HepG2 (cell line): ENCODE data around the gene TMEM53. TPM values are rescaled to one million over a fixed set of nuclear protein-coding genes. Genes with fewer than 3 reads are reported as not detected.

Experiments used
- CBX1 ChIP-seq: IDR thresholded peaks from one replicate; pipeline ENCODE4 v1.6.1; 2016; ENCODE audit warnings: antibody characterized with exemption, low read depth
- HOXD1 ChIP-seq: sonication (generic); formaldehyde crosslinking; IDR thresholded peaks from 2 replicates; pipeline ENCODE4 v1.5.0; 2020; ENCODE audit warnings: missing genetic modification reagents
- KDM4B ChIP-seq: sonication (generic); formaldehyde crosslinking; IDR thresholded peaks from 2 replicates; pipeline ENCODE4 v1.4.0; 2020; ENCODE audit warnings: missing genetic modification reagents
- POLR2AphosphoS5 ChIP-seq: IDR thresholded peaks from 2 replicates; pipeline ENCODE4 v1.6.1; 2012; ENCODE audit warnings: low read depth, low read length
- RXRA ChIP-seq: sonication (generic); formaldehyde crosslinking; IDR thresholded peaks from 2 replicates; pipeline ENCODE4 v1.5.1; 2020; ENCODE audit warnings: missing genetic modification reagents
- ZEB1 ChIP-seq: IDR thresholded peaks from 2 replicates; pipeline ENCODE4 v1.6.1; 2012; ENCODE audit warnings: mild to moderate bottlenecking, low read depth, inconsistent platforms; ENCODE audit not compliant: insufficient replicate concordance
- ZNF24 ChIP-seq: fragments of 450-650 bp; IDR thresholded peaks from 2 replicates; pipeline ENCODE4 v1.6.1; 2017; ENCODE audit warnings: antibody characterized with exemption, mild to moderate bottlenecking
- ZNF605 ChIP-seq: sonication (generic); formaldehyde crosslinking; IDR thresholded peaks from 2 replicates; pipeline ENCODE4 v1.8.0; 2022; ENCODE audit warnings: mild to moderate bottlenecking, missing genetic modification reagents
- ZNF660 ChIP-seq: sonication (generic); formaldehyde crosslinking; IDR thresholded peaks from 2 replicates; pipeline ENCODE4 v1.5.1; 2020; ENCODE audit warnings: mild to moderate bottlenecking, low read depth, missing genetic modification reagents, borderline replicate concordance
- polyA plus RNA-seq, 8 experiments: library from polyadenylated mRNA; depleted of rRNA in 3 of 8; stranded (reverse) in 7 of 8; unstranded in 1 of 8; fragments of >200 nt; fragmentation: Illumina TruSeq in 4 of 8; extraction: Trizol in 4 of 8; gene quantifications; 2 replicates each; pipeline versions ENCODE4 v1.2.1 to v1.2.3, GENCODE V29; 2011 to 2016; ENCODE audit warnings: low read depth in 4 of 8, missing spikeins in 1 of 8, mixed read lengths in 1 of 8; ENCODE audit not compliant: insufficient read depth in 1 of 8
- total RNA-seq, 5 experiments: library from RNA; depleted of rRNA; stranded (reverse); fragments of >200 nt; fragmentation: Illumina TruSeq; extraction: Trizol; gene quantifications; 2 replicates each; pipeline ENCODE4 v1.2.3, GENCODE V29; 2016; ENCODE audit warnings: low read depth in 1 of 5
- TF ChIP-seq, protein P1 (sequence below): sonication (generic); formaldehyde crosslinking; IDR thresholded peaks from 2 replicates; pipeline ENCODE4 v1.8.0; 2022; ENCODE audit warnings: mild to moderate bottlenecking, missing genetic modification reagents, borderline replicate concordance
- TF ChIP-seq, protein P2 (sequence below): sonication (generic); formaldehyde crosslinking; IDR thresholded peaks from 2 replicates; pipeline ENCODE4 v1.5.0; 2020; ENCODE audit warnings: mild to moderate bottlenecking, missing genetic modification reagents
- TF ChIP-seq, protein P3 (sequence below): sonication (generic); formaldehyde crosslinking; IDR thresholded peaks from 2 replicates; pipeline ENCODE4 v1.5.0; 2020; ENCODE audit warnings: mild to moderate bottlenecking, missing genetic modification reagents
- TF ChIP-seq, protein P4 (sequence below): sonication (generic); formaldehyde crosslinking; IDR thresholded peaks from 2 replicates; pipeline ENCODE4 v1.9.0; 2021; ENCODE audit warnings: missing genetic modification reagents, mild to moderate bottlenecking, borderline replicate concordance
- TF ChIP-seq, protein P5 (sequence below), 2 experiments: IDR thresholded peaks; 2 replicates each; pipeline ENCODE4 v1.6.1; 2011 to 2012; ENCODE audit warnings: low read length in 2 of 2, borderline replicate concordance in 1 of 2, low read depth in 1 of 2, mild to moderate bottlenecking in 1 of 2, moderate library complexity in 1 of 2

Gene TMEM53
- total and polyA plus RNA-seq, 2 of the 13 experiments (the other 11 are each of a cell fraction or from before 2014, with no cell fraction given): 12.6 to 20.2 TPM

DNA sequence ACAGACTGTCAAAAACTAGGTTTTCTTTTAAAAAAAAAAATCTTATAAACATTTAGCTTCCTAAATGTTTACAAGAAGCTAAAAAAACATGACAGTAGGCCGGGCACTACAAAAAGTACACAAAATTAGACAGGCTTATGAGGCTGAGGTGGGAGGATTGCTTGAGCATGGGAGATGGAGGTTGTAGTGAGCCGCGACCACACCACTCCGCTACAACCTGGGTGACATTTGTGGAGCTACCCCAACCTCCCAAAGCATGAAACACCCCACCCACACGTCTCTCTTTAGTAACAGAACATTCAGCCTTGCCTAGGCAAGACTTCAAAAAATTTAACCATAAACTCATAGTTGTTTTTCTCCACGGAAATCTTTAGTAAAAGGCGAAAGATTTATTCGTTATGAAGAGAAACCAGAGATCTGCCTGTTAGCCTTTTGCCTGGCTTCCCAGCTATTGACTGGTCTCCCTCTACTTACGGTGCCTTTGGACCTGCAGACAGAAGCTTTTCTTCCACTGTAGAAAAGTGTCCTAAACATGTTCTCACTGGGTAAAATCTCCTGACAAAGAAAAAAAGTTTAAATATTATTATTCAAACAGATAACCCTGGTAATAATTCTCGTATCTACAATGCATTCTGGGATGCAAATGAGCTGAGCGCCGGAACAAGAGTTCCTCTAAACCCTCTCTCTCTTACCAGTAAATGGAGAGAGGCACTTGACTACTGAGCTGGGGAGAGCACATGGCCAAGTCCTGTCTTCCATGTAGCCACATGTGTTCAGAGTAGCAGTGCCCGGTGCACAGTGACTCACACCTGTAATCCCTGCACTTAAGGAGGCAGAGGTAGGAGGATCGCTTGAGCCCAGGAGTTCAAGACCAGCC, 47.4 kb upstream of the TMEM53 start (continued):
- TF ChIP-seq, protein P1, sequence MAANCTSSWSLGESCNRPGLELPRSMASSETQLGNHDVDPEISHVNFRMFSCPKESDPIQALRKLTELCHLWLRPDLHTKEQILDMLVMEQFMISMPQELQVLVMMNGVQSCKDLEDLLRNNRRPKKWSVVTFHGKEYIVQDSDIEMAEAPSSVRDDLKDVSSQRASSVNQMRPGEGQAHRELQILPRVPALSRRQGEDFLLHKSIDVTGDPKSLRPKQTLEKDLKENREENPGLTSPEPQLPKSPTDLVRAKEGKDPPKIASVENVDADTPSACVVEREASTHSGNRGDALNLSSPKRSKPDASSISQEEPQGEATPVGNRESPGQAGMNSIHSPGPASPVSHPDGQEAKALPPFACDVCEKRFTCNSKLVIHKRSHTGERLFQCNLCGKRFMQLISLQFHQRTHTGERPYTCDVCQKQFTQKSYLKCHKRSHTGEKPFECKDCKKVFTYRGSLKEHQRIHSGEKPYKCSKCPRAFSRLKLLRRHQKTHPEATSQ (CRISPR knock-in tag): no peak; the same call in none of the 2 replicates
- TF ChIP-seq, protein P2, sequence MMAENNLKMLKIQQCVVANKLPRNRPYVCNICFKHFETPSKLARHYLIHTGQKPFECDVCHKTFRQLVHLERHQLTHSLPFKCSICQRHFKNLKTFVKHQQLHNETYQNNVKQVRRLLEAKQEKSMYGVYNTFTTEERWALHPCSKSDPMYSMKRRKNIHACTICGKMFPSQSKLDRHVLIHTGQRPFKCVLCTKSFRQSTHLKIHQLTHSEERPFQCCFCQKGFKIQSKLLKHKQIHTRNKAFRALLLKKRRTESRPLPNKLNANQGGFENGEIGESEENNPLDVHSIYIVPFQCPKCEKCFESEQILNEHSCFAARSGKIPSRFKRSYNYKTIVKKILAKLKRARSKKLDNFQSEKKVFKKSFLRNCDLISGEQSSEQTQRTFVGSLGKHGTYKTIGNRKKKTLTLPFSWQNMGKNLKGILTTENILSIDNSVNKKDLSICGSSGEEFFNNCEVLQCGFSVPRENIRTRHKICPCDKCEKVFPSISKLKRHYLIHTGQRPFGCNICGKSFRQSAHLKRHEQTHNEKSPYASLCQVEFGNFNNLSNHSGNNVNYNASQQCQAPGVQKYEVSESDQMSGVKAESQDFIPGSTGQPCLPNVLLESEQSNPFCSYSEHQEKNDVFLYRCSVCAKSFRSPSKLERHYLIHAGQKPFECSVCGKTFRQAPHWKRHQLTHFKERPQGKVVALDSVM: peak; percentile 81
- TF ChIP-seq, protein P3, sequence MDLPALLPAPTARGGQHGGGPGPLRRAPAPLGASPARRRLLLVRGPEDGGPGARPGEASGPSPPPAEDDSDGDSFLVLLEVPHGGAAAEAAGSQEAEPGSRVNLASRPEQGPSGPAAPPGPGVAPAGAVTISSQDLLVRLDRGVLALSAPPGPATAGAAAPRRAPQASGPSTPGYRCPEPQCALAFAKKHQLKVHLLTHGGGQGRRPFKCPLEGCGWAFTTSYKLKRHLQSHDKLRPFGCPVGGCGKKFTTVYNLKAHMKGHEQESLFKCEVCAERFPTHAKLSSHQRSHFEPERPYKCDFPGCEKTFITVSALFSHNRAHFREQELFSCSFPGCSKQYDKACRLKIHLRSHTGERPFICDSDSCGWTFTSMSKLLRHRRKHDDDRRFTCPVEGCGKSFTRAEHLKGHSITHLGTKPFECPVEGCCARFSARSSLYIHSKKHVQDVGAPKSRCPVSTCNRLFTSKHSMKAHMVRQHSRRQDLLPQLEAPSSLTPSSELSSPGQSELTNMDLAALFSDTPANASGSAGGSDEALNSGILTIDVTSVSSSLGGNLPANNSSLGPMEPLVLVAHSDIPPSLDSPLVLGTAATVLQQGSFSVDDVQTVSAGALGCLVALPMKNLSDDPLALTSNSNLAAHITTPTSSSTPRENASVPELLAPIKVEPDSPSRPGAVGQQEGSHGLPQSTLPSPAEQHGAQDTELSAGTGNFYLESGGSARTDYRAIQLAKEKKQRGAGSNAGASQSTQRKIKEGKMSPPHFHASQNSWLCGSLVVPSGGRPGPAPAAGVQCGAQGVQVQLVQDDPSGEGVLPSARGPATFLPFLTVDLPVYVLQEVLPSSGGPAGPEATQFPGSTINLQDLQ (CRISPR knock-in tag): no peak; the same call in 1 of the 2 replicates
- peak; percentile 23; the same call in 1 of the 2 replicates for TF ChIP-seq HOXD1
- peak; percentile 94 for TF ChIP-seq KDM4B
- TF ChIP-seq ZNF605 (CRISPR knock-in tag): peak; percentile 77
- TF ChIP-seq ZNF24: 0 out of 2 replicates have a peak, but pooled peaks have one; percentile 31
- peak; percentile 84 for TF ChIP-seq ZEB1
- no peak for TF ChIP-seq ZNF660 (CRISPR knock-in tag)
- peak; percentile 67; the same call in 1 of the 2 replicates for TF ChIP-seq RXRA (CRISPR knock-in tag)
- TF ChIP-seq, protein P4, sequence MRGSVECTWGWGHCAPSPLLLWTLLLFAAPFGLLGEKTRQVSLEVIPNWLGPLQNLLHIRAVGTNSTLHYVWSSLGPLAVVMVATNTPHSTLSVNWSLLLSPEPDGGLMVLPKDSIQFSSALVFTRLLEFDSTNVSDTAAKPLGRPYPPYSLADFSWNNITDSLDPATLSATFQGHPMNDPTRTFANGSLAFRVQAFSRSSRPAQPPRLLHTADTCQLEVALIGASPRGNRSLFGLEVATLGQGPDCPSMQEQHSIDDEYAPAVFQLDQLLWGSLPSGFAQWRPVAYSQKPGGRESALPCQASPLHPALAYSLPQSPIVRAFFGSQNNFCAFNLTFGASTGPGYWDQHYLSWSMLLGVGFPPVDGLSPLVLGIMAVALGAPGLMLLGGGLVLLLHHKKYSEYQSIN (CRISPR knock-in tag): no peak
- TF ChIP-seq POLR2AphosphoS5: peak; percentile 100
- peak; percentile 100 for TF ChIP-seq CBX1
- TF ChIP-seq, protein P5, sequence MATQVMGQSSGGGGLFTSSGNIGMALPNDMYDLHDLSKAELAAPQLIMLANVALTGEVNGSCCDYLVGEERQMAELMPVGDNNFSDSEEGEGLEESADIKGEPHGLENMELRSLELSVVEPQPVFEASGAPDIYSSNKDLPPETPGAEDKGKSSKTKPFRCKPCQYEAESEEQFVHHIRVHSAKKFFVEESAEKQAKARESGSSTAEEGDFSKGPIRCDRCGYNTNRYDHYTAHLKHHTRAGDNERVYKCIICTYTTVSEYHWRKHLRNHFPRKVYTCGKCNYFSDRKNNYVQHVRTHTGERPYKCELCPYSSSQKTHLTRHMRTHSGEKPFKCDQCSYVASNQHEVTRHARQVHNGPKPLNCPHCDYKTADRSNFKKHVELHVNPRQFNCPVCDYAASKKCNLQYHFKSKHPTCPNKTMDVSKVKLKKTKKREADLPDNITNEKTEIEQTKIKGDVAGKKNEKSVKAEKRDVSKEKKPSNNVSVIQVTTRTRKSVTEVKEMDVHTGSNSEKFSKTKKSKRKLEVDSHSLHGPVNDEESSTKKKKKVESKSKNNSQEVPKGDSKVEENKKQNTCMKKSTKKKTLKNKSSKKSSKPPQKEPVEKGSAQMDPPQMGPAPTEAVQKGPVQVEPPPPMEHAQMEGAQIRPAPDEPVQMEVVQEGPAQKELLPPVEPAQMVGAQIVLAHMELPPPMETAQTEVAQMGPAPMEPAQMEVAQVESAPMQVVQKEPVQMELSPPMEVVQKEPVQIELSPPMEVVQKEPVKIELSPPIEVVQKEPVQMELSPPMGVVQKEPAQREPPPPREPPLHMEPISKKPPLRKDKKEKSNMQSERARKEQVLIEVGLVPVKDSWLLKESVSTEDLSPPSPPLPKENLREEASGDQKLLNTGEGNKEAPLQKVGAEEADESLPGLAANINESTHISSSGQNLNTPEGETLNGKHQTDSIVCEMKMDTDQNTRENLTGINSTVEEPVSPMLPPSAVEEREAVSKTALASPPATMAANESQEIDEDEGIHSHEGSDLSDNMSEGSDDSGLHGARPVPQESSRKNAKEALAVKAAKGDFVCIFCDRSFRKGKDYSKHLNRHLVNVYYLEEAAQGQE (IDR thresholded peaks at IDR 0.05; ENCODE audit: borderline replicate concordance in 1 of 2, low read depth in 1 of 2, low read length in 2 of 2): peak in 1 of 2 experiments; percentile 49; a peak in 1 of 4 replicates
